B cell (primary cell): Measurements from ENCODE around the gene IGF1R.

ENCODE experiments used
- EZH2 ChIP-seq: IDR thresholded peaks from 2 replicates; pipeline ENCODE4 v1.6.1; 2012; ENCODE audit warnings: borderline replicate concordance, low read depth, mild to moderate bottlenecking, moderate library complexity, low read length; ENCODE audit not compliant: insufficient read depth, poor library complexity, severe bottlenecking
- TF ChIP-seq, protein P1 (sequence below): fragments of 200-600 bp; IDR thresholded peaks from one replicate; pipeline ENCODE4 v1.8.0; 2022; ENCODE audit warnings: antibody characterized with exemption, mild to moderate bottlenecking

DNA sequence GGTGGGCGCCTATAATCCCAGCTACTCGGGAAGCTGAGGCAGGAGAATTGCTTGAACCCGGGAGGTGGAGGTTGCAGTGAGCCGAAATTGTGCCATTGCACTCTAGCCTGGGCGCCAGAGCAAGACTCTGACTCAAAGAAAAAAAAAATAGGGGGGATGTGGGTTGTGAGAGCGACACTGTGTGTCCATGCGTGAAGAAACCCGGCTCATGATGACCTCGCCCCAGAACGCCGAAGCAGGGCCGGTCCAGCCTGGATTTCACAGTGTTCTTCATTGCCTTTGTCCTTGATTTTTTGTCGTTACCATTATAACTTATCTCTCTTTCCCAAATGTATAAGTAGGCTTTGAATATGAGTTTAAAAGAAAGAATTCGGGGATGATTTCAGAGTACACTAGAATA lies 230.5 kb downstream of the IGF1R start:
- TF ChIP-seq, protein P1, sequence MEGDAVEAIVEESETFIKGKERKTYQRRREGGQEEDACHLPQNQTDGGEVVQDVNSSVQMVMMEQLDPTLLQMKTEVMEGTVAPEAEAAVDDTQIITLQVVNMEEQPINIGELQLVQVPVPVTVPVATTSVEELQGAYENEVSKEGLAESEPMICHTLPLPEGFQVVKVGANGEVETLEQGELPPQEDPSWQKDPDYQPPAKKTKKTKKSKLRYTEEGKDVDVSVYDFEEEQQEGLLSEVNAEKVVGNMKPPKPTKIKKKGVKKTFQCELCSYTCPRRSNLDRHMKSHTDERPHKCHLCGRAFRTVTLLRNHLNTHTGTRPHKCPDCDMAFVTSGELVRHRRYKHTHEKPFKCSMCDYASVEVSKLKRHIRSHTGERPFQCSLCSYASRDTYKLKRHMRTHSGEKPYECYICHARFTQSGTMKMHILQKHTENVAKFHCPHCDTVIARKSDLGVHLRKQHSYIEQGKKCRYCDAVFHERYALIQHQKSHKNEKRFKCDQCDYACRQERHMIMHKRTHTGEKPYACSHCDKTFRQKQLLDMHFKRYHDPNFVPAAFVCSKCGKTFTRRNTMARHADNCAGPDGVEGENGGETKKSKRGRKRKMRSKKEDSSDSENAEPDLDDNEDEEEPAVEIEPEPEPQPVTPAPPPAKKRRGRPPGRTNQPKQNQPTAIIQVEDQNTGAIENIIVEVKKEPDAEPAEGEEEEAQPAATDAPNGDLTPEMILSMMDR, result no peak
- no peak for TF ChIP-seq EZH2
